Endothelial cell (in vitro differentiated cells): ENCODE data around the gene RBM8A. TPM values are rescaled to one million over a fixed set of nuclear protein-coding genes. Genes with fewer than 3 reads are reported as not detected.
A peak's percentile ranks its signal among the peaks of the same experiment; 100 is the strongest.

Experiments used
- DNase-seq: peaks from one replicate; pipeline ENCODE4 v3.0.0; 2021; ENCODE audit warnings: low spot score
- H3K27ac Mint-ChIP-seq: one replicate; pipeline ENCODE4 v1.8.0; 2021; ENCODE audit warnings: mixed read lengths, inconsistent platforms; ENCODE audit not compliant: unreplicated experiment
- H3K27me3 Mint-ChIP-seq: one replicate; pipeline ENCODE4 v1.8.0; 2021; ENCODE audit warnings: mild to moderate bottlenecking, moderate library complexity, mixed read lengths, inconsistent platforms; ENCODE audit not compliant: unreplicated experiment
- H3K36me3 Mint-ChIP-seq: one replicate; pipeline ENCODE4 v1.8.0; 2021; ENCODE audit warnings: mild to moderate bottlenecking, low read depth, mixed read lengths, inconsistent platforms; ENCODE audit not compliant: unreplicated experiment
- H3K4me1 Mint-ChIP-seq: one replicate; pipeline ENCODE4 v1.8.0; 2021; ENCODE audit warnings: mild to moderate bottlenecking, mixed read lengths, inconsistent platforms; ENCODE audit not compliant: unreplicated experiment
- H3K4me3 Mint-ChIP-seq: one replicate; pipeline ENCODE4 v1.8.0; 2021; ENCODE audit warnings: mild to moderate bottlenecking, mixed read lengths, inconsistent platforms; ENCODE audit not compliant: unreplicated experiment
- H3K9me3 Mint-ChIP-seq: one replicate; pipeline ENCODE4 v1.8.0; 2021; ENCODE audit warnings: mixed read lengths, inconsistent platforms; ENCODE audit not compliant: unreplicated experiment
- CTCF ChIP-seq: fragments of 200-600 bp; sonication (generic); IDR thresholded peaks from one replicate; pipeline ENCODE4 v1.5.0; 2021; ENCODE audit warnings: antibody characterized with exemption; ENCODE audit not compliant: unreplicated experiment
- total RNA-seq: library from RNA; stranded (reverse); fragmentation: NEBNext Ultra II Directional; extraction: Animal tissue kit (Norgen Biotek cat#: 25700); gene quantifications from one replicate; pipeline ENCODE4 v1.2.1, GENCODE V29; 2021; ENCODE audit not compliant: unreplicated experiment

RBM8A gene
- total RNA-seq, 1 donor from 2014 or later: 213 TPM

- Mint-ChIP-seq H3K4me3 (no peak overlapping the region), H3K4me1 (peaks cover 55% of the 10 kb centered on the region), H3K36me3 (no peaks in the 10 kb centered on the region), H3K9me3 (no peaks in the 10 kb centered on the region), H3K27ac (no peak overlapping the region), H3K27me3 (peaks cover 5% of the 10 kb centered on the region)
- DNase-seq: no peak
- TF ChIP-seq CTCF: no peak
Observed at GRCh38 chr1:145889722-145890121, 37.6 kb downstream of the RBM8A start.

GRCh38 chr1:145887631-145888030 lies 39.7 kb downstream of the RBM8A start:
- TF ChIP-seq CTCF: no peak
- Mint-ChIP-seq H3K4me3 (no peak overlapping the region), H3K36me3 (no peaks in the 10 kb centered on the region), H3K4me1 (peaks cover 42% of the 10 kb centered on the region), H3K27me3 (peaks cover 9% of the 10 kb centered on the region), H3K9me3 (no peaks in the 10 kb centered on the region), H3K27ac (no peak overlapping the region)
- DNase-seq: no peak

- Mint-ChIP-seq H3K4me1 (peaks cover 36% of the 10 kb centered on the region), H3K9me3 (no peaks in the 10 kb centered on the region), H3K36me3 (no peaks in the 10 kb centered on the region), H3K4me3 (peak overlapping the region; percentile 80), H3K27ac (peak overlapping the region; percentile 10), H3K27me3 (peaks cover 9% of the 10 kb centered on the region)
- DNase-seq: no peak
- TF ChIP-seq CTCF: no peak
Observed at GRCh38 chr1:145886816-145887215, 40.5 kb downstream of the RBM8A start.

- TF ChIP-seq CTCF: no peak
- H3K27ac Mint-ChIP-seq: no peak overlapping the region
- peak overlapping the region; percentile 80 for H3K4me3 Mint-ChIP-seq
- H3K4me1 Mint-ChIP-seq: peaks cover 35% of the 10 kb centered on the region
- H3K27me3 Mint-ChIP-seq: peaks cover 9% of the 10 kb centered on the region
- DNase-seq: no peak
- no peaks in the 10 kb centered on the region for H3K9me3 Mint-ChIP-seq
- no peaks in the 10 kb centered on the region for H3K36me3 Mint-ChIP-seq
Observed at GRCh38 chr1:145886390-145886789, 40.9 kb downstream of the RBM8A start.

GRCh38 chr1:145885738-145886287 lies 41.5 kb downstream of the RBM8A start, which contains the start of gene ANKRD35:
TSS of gene ANKRD35 (minus strand) at chr1:145885866. CDS start at chr1:145885758, 108 bp downstream.
- peaks cover 29% of the 10 kb centered on the region for H3K4me1 Mint-ChIP-seq
- H3K9me3 Mint-ChIP-seq: no peaks in the 10 kb centered on the region
- peak within 1 kb of the TSS; percentile 80 for H3K4me3 Mint-ChIP-seq
- DNase-seq: peak; percentile 74
- H3K36me3 Mint-ChIP-seq: no peaks in the 10 kb centered on the region
- H3K27ac Mint-ChIP-seq: no peak within 1 kb of the TSS
- no peak for TF ChIP-seq CTCF
- H3K27me3 Mint-ChIP-seq: peaks cover 9% of the 10 kb centered on the region
